CD8-positive, alpha-beta memory T cell (primary cell): ENCODE measurements around the gene LOC128125822.
A peak's percentile ranks its signal among the peaks of the same experiment; 100 is the strongest.
"Not testable (repeated sequence)": the region's sequence is repeated elsewhere in the genome, so short reads cannot be mapped to it uniquely, and the experiment has no call there.

Source experiments
- CTCF ChIA-PET: fragments of 350-600 bp; sonication (Branson Sonifier 250); formaldehyde crosslinking; loops from one replicate; lab custom pipeline; 2021; ENCODE audit warnings: antibody characterized with exemption; lab: Charles Lee
- POLR2A ChIA-PET: fragments of 350-600 bp; sonication (Branson Sonifier 250); formaldehyde crosslinking; loops from one replicate; lab custom pipeline; 2021; ENCODE audit warnings: antibody characterized with exemption; lab: Charles Lee
- DNase-seq, 5 donors: peaks; one replicate each; pipeline versions ENCODE4 v3.0.0 to v3.0.0-alpha.2; 2020 to 2022; ENCODE audit warnings: mixed read lengths in 1 of 5
- H3K27ac ChIP-seq: one replicate; pipeline ENCODE4 v1.7.0; 2013; ENCODE audit warnings: low read depth, mild to moderate bottlenecking, low read length, moderate library complexity
- H3K27me3 ChIP-seq: 2 replicates; pipeline ENCODE4 v1.7.0; 2013; ENCODE audit warnings: low read length, mild to moderate bottlenecking; ENCODE audit not compliant: insufficient read depth, poor library complexity, severe bottlenecking
- H3K36me3 ChIP-seq: 2 replicates; pipeline ENCODE4 v1.7.0; 2013; ENCODE audit warnings: mild to moderate bottlenecking, low read length, moderate library complexity; ENCODE audit not compliant: insufficient read depth
- H3K4me1 ChIP-seq: 2 replicates; pipeline ENCODE4 v1.7.0; 2013; ENCODE audit warnings: mild to moderate bottlenecking, low read length, moderate library complexity; ENCODE audit not compliant: insufficient read depth
- H3K4me3 ChIP-seq: 2 replicates; pipeline ENCODE4 v1.7.0; 2013; ENCODE audit warnings: mild to moderate bottlenecking, low read length
- H3K9me3 ChIP-seq: 2 replicates; pipeline ENCODE4 v1.7.0; 2013; ENCODE audit warnings: mild to moderate bottlenecking, low read length
- H3K27ac Mint-ChIP-seq, 8 donors: one replicate each; pipeline ENCODE4 v1.8.0; 2020 to 2021; ENCODE audit warnings: mixed read lengths in 8 of 8, mild to moderate bottlenecking in 6 of 8, inconsistent platforms in 3 of 8, moderate library complexity in 3 of 8
- H3K27me3 Mint-ChIP-seq, 2 donors: one replicate each; pipeline ENCODE4 v1.8.0; 2020 to 2021; ENCODE audit warnings: mixed read lengths in 2 of 2, mild to moderate bottlenecking in 1 of 2, moderate library complexity in 1 of 2
- H3K36me3 Mint-ChIP-seq, 3 donors: one replicate each; pipeline ENCODE4 v1.8.0; 2020 to 2021; ENCODE audit warnings: mixed read lengths in 3 of 3, inconsistent platforms in 1 of 3, mild to moderate bottlenecking in 1 of 3
- H3K4me1 Mint-ChIP-seq, 3 donors: one replicate each; pipeline ENCODE4 v1.8.0; 2020 to 2021; ENCODE audit warnings: mixed read lengths in 3 of 3, inconsistent platforms in 1 of 3, mild to moderate bottlenecking in 1 of 3
- H3K4me3 Mint-ChIP-seq, 7 donors: one replicate each; pipeline ENCODE4 v1.8.0; 2020 to 2021; ENCODE audit warnings: mixed read lengths in 7 of 7, mild to moderate bottlenecking in 6 of 7, moderate library complexity in 4 of 7, inconsistent platforms in 2 of 7
- H3K9me3 Mint-ChIP-seq, 5 donors: one replicate each; pipeline ENCODE4 v1.8.0; 2020 to 2022; ENCODE audit warnings: mixed read lengths in 5 of 5, mild to moderate bottlenecking in 3 of 5, moderate library complexity in 2 of 5, inconsistent platforms in 1 of 5

Gene LOC128125822

DNA sequence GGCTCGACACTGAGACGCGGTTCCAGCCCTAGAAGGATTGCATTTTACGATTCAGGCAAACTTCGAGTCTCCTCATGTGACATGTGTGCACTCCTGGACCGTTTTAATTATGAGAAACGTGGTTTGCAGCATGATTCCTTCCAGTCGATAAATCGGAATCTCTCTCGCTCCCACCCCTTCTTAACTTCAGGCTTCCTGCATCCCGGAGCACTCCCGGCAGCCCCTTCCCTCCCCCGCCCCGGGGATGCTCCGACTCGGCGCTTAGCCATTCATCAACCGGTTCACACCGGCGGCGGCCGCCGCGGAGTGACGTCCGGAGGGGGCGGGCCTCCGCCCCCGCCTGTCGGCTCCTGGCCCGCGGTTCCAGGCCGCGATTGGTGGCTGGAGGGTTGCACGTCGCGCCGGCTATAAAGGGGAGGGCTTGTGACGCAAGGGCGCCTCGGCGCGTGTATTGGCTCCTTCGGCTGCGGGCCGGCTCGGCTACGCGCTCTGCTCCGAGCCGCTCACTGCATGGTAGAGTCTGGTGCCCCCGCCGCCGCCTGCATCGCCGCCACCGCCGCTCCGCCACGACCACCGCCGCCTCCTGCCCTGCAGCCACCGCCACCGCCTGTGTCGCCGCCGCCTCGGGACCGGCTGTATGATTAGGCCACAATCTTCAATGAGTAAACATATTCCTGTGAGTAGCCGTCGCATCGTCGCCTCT is at the start of gene LOC128125822, which contains the start of gene PTP4A1:
TSS of gene LOC128125822 (plus strand) at position 437 of the 703 bp plus-strand sequence.
TSS of gene PTP4A1 (plus strand) at position 437 of the 703 bp plus-strand sequence. CDS start 4,401 bp downstream, outside the sequence.
- peak within 1 kb of the TSS; percentile 87 for H3K27ac ChIP-seq
- no peaks in the 10 kb centered on the region for H3K9me3 ChIP-seq
- Mint-ChIP-seq H3K27ac (peak within 1 kb of the TSS; percentile 94 to 100 (median 98)), H3K4me1 (peaks cover 31 to 43% (median 43%) of the 10 kb centered on the region in 3 donors), H3K9me3 (no peaks in the 10 kb centered on the region), H3K4me3 (peak within 1 kb of the TSS; percentile 90 to 100 (median 95)), H3K36me3 (peaks cover 2 to 23% (median 7%) of the 10 kb centered on the region in 3 donors), H3K27me3 (peaks cover 0 to 4% of the 10 kb centered on the region in 2 donors)
- H3K27me3 ChIP-seq, result no peaks in the 10 kb centered on the region
- peaks cover 25% of the 10 kb centered on the region for H3K4me1 ChIP-seq
- H3K4me3 ChIP-seq, result peak within 1 kb of the TSS; percentile 91
- CTCF ChIA-PET, result no interaction called here
- POLR2A ChIA-PET, result interaction anchor here (1.2 kb wide), 1 partner anchor 63 kb away, joined by 4 read pairs; the partner anchor contains the start of gene PHF3
- peaks cover 10% of the 10 kb centered on the region for H3K36me3 ChIP-seq
- peak; percentile 95 to 98 (median 97) for DNase-seq

- H3K9me3 Mint-ChIP-seq, H3K4me1 Mint-ChIP-seq, H3K27me3 ChIP-seq, CTCF ChIA-PET, H3K4me1 ChIP-seq, H3K36me3 Mint-ChIP-seq, H3K36me3 ChIP-seq, H3K27ac Mint-ChIP-seq, H3K9me3 ChIP-seq, POLR2A ChIA-PET, H3K4me3 Mint-ChIP-seq, H3K4me3 ChIP-seq, DNase-seq, H3K27ac ChIP-seq: not testable (repeated sequence)
- H3K27me3 Mint-ChIP-seq, result peaks cover 2 to 13% of the 10 kb centered on the region in 2 donors
These were observed 49.4 kb upstream of the LOC128125822 start for GRCh38 chr6:63522911-63523287.

DNA sequence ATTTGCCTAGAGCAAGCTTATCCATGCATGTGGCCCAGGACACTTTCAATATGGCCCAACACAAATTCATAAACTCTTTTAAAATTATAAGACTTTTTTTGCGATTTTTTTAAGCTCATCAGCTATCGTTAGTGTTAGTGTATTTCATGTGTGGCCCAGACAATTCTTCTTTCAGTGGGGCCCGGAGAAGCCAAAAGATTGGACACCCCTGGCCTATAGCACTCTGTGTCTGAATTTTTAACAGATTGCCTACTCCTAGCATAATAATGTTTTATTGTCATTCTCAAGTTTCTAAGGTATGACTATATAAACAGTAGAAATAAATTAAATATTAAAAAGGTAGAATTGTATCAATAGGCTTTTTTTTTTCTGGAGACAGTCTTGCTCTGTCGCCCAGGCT is 48.6 kb upstream of the LOC128125822 start:
- Histone ChIP-seq H3K9me3 (no peaks in the 10 kb centered on the region), H3K27ac (no peak overlapping the region), H3K4me1 (no peaks in the 10 kb centered on the region), H3K36me3 (no peaks in the 10 kb centered on the region), H3K27me3 (no peaks in the 10 kb centered on the region), H3K4me3 (no peak overlapping the region)
- Mint-ChIP-seq H3K9me3 (no peaks in the 10 kb centered on the region), H3K36me3 (no peaks in the 10 kb centered on the region), H3K4me3 (no peak overlapping the region), H3K4me1 (peaks cover 0 to 4% (median 0%) of the 10 kb centered on the region in 3 donors), H3K27me3 (peaks cover 2 to 7% of the 10 kb centered on the region in 2 donors), H3K27ac (peak overlapping the region in 1 of 8 donors; percentile 54)
- no peak for DNase-seq
- ChIA-PET POLR2A (no interaction called here), CTCF (no interaction called here)

GRCh38 chr6:63525186-63525878 is 46.9 kb upstream of the LOC128125822 start:
- Mint-ChIP-seq H3K36me3 (no peaks in the 10 kb centered on the region), H3K27me3 (peaks cover 2 to 3% of the 10 kb centered on the region in 2 donors), H3K9me3 (no peaks in the 10 kb centered on the region), H3K27ac (peak overlapping the region in 4 of 8 donors; percentile 51 to 88 (median 70)), H3K4me3 (peak overlapping the region in 1 of 7 donors; percentile 12), H3K4me1 (peaks cover 6 to 14% (median 9%) of the 10 kb centered on the region in 3 donors)
- H3K27me3 ChIP-seq, result no peaks in the 10 kb centered on the region
- POLR2A ChIA-PET, result no interaction called here
- CTCF ChIA-PET, result no interaction called here
- no peaks in the 10 kb centered on the region for H3K36me3 ChIP-seq
- no peak for DNase-seq
- H3K4me3 ChIP-seq, result no peak overlapping the region
- H3K9me3 ChIP-seq, result no peaks in the 10 kb centered on the region
- H3K4me1 ChIP-seq, result no peaks in the 10 kb centered on the region
- H3K27ac ChIP-seq, result no peak overlapping the region

- H3K27ac ChIP-seq, result no peak overlapping the region
- Mint-ChIP-seq H3K4me3 (no peak overlapping the region), H3K27ac (no peak overlapping the region), H3K9me3 (no peaks in the 10 kb centered on the region), H3K4me1 (peaks cover 6 to 14% (median 9%) of the 10 kb centered on the region in 3 donors), H3K36me3 (no peaks in the 10 kb centered on the region), H3K27me3 (peaks cover 0 to 3% of the 10 kb centered on the region in 2 donors)
- H3K27me3 ChIP-seq, result no peaks in the 10 kb centered on the region
- POLR2A ChIA-PET, result no interaction called here
- no peaks in the 10 kb centered on the region for H3K9me3 ChIP-seq
- H3K36me3 ChIP-seq, result no peaks in the 10 kb centered on the region
- H3K4me3 ChIP-seq, result no peak overlapping the region
- DNase-seq, result no peak
- CTCF ChIA-PET, result no interaction called here
- H3K4me1 ChIP-seq, result no peaks in the 10 kb centered on the region
These were observed 45.3 kb upstream of the LOC128125822 start for GRCh38 chr6:63526931-63527330.

DNA sequence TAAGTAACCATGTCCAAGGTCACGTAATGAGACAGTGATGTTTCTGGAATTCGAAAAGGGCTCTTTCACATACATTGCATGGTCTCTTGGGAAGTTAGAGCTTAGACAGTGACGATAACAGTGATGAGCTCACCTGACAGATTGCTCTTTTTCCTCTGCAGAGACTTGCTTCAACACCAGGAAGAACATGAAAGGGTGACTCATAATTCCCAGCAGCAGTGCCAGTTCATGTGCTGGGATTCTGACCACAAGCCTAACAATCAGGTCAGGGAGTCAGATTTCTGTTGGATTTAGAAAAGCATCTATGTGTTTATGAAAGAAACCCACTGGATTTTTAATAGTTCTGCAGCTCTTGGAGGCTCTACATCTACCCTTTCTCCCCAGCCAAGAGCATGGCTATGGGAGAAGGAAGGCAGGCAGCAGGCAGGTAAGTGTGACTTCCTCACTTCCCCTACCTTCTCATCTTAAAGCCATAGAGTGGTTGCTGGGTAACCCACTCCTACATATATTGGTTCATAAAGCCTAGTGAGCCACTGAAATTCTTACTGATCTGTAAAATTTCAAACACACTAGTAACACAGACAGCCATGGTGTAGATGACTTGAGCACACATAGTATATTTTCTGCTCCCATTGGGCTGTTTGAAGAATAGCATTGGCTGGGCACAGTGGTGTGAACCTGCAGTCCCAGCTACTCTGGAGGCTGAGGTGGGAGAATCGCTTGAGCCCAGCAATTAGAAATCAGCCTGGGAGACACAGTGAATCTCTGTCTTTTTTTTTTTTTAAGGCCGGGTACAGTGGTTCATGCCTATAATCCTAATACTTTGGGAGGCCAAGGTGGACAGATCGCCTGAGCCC is 44.4 kb upstream of the LOC128125822 start:
- Histone ChIP-seq H3K4me3 (no peak overlapping the region), H3K36me3 (no peaks in the 10 kb centered on the region), H3K9me3 (no peaks in the 10 kb centered on the region), H3K27me3 (no peaks in the 10 kb centered on the region), H3K27ac (no peak overlapping the region), H3K4me1 (no peaks in the 10 kb centered on the region)
- H3K4me1 Mint-ChIP-seq, result peaks cover 6 to 14% (median 9%) of the 10 kb centered on the region in 3 donors
- CTCF ChIA-PET, result no interaction called here
- no peak overlapping the region for H3K27ac Mint-ChIP-seq
- POLR2A ChIA-PET, result no interaction called here
- no peak overlapping the region for H3K4me3 Mint-ChIP-seq
- H3K9me3 Mint-ChIP-seq, result no peaks in the 10 kb centered on the region
- H3K27me3 Mint-ChIP-seq, result peaks cover 3 to 6% of the 10 kb centered on the region in 2 donors
- DNase-seq, result no peak
- no peaks in the 10 kb centered on the region for H3K36me3 Mint-ChIP-seq

- Mint-ChIP-seq H3K36me3 (no peaks in the 10 kb centered on the region), H3K4me1 (peaks cover 6 to 14% (median 9%) of the 10 kb centered on the region in 3 donors), H3K27me3 (peaks cover 6 to 7% of the 10 kb centered on the region in 2 donors), H3K9me3 (no peaks in the 10 kb centered on the region), H3K4me3 (peak overlapping the region in 1 of 7 donors; percentile 8), H3K27ac (peak overlapping the region in 1 of 8 donors; percentile 61)
- CTCF ChIA-PET, result no interaction called here
- no peak overlapping the region for H3K4me3 ChIP-seq
- H3K27ac ChIP-seq, result no peak overlapping the region
- DNase-seq, result no peak
- H3K4me1 ChIP-seq, result no peaks in the 10 kb centered on the region
- H3K27me3 ChIP-seq, result no peaks in the 10 kb centered on the region
- H3K9me3 ChIP-seq, result no peaks in the 10 kb centered on the region
- H3K36me3 ChIP-seq, result no peaks in the 10 kb centered on the region
- POLR2A ChIA-PET, result no interaction called here
These were observed 42.8 kb upstream of the LOC128125822 start for GRCh38 chr6:63529498-63529897.
